ENCODE measurements around the gene APBA2.
"Not testable (repeated sequence)": the region's sequence is repeated elsewhere in the genome, so short reads cannot be mapped to it uniquely, and the experiment has no call there.

The APBA2 gene

GRCh38 chr15:29034593-29035335 lies 149.0 kb downstream of the APBA2 start:
- no peak for DNase-seq
- no peak for TF ChIP-seq GATA1 (IDR thresholded peaks at IDR 0.05; ENCODE audit: low read depth, low read length)
- no peak for TF ChIP-seq POLR2A (IDR thresholded peaks at IDR 0.05; ENCODE audit: low read length)

- no peak for TF ChIP-seq GATA1 (IDR thresholded peaks at IDR 0.05; ENCODE audit: low read depth, low read length)
- no peak for TF ChIP-seq POLR2A (IDR thresholded peaks at IDR 0.05; ENCODE audit: low read length)
- no peak for DNase-seq
Observed at GRCh38 chr15:29035336-29036285, 149.8 kb downstream of the APBA2 start.

GRCh38 chr15:29037997-29038705 lies 152.4 kb downstream of the APBA2 start:
- no peak for DNase-seq

GRCh38 chr15:29039466-29040369 lies 153.9 kb downstream of the APBA2 start:
- DNase-seq: no peak

More at GRCh38 chr15:29037997-29038705, 152.4 kb downstream of the APBA2 start:
- TF ChIP-seq POLR2A (IDR thresholded peaks at IDR 0.05; ENCODE audit: low read length): no peak
- TF ChIP-seq GATA1 (IDR thresholded peaks at IDR 0.05; ENCODE audit: low read depth, low read length): no peak

GRCh38 chr15:29040370-29040751 lies 154.6 kb downstream of the APBA2 start:
- TF ChIP-seq GATA1 (IDR thresholded peaks at IDR 0.05; ENCODE audit: low read depth, low read length) (no peak), POLR2A (IDR thresholded peaks at IDR 0.05; ENCODE audit: low read length) (no peak)
- no peak for DNase-seq

More at GRCh38 chr15:29039466-29040369, 153.9 kb downstream of the APBA2 start:
- no peak for TF ChIP-seq GATA1 (IDR thresholded peaks at IDR 0.05; ENCODE audit: low read depth, low read length)
- no peak for TF ChIP-seq POLR2A (IDR thresholded peaks at IDR 0.05; ENCODE audit: low read length)

- TF ChIP-seq POLR2A (IDR thresholded peaks at IDR 0.05; ENCODE audit: low read length) (no peak), GATA1 (IDR thresholded peaks at IDR 0.05; ENCODE audit: low read depth, low read length) (no peak)
- DNase-seq: no peak
Observed at GRCh38 chr15:29043736-29044502, 158.1 kb downstream of the APBA2 start.

GRCh38 chr15:29044503-29044901 lies 158.7 kb downstream of the APBA2 start:
- no peak for DNase-seq
- no peak for TF ChIP-seq GATA1 (IDR thresholded peaks at IDR 0.05; ENCODE audit: low read depth, low read length)
- no peak for TF ChIP-seq POLR2A (IDR thresholded peaks at IDR 0.05; ENCODE audit: low read length)

- not testable (repeated sequence) for DNase-seq
Observed at GRCh38 chr15:29045161-29045560, 159.4 kb downstream of the APBA2 start.

GRCh38 chr15:29045717-29046116 lies 159.9 kb downstream of the APBA2 start:
- no peak for TF ChIP-seq GATA1 (IDR thresholded peaks at IDR 0.05; ENCODE audit: low read depth, low read length)
- no peak for TF ChIP-seq POLR2A (IDR thresholded peaks at IDR 0.05; ENCODE audit: low read length)
- DNase-seq: no peak

GRCh38 chr15:29046281-29046810 lies 160.6 kb downstream of the APBA2 start:
- TF ChIP-seq GATA1 (IDR thresholded peaks at IDR 0.05; ENCODE audit: low read depth, low read length) (no peak), POLR2A (IDR thresholded peaks at IDR 0.05; ENCODE audit: low read length) (no peak)
- no peak for DNase-seq

GRCh38 chr15:29046977-29047376 lies 161.2 kb downstream of the APBA2 start:
- TF ChIP-seq POLR2A (IDR thresholded peaks at IDR 0.05; ENCODE audit: low read length) (no peak), GATA1 (IDR thresholded peaks at IDR 0.05; ENCODE audit: low read depth, low read length) (no peak)
- DNase-seq: no peak

- TF ChIP-seq POLR2A (IDR thresholded peaks at IDR 0.05; ENCODE audit: low read length): no peak
- TF ChIP-seq GATA1 (IDR thresholded peaks at IDR 0.05; ENCODE audit: low read depth, low read length): no peak
- DNase-seq: no peak
Observed at GRCh38 chr15:29048011-29048410, 162.2 kb downstream of the APBA2 start.
